ENCODE results near the gene SORCS1.

DNA sequence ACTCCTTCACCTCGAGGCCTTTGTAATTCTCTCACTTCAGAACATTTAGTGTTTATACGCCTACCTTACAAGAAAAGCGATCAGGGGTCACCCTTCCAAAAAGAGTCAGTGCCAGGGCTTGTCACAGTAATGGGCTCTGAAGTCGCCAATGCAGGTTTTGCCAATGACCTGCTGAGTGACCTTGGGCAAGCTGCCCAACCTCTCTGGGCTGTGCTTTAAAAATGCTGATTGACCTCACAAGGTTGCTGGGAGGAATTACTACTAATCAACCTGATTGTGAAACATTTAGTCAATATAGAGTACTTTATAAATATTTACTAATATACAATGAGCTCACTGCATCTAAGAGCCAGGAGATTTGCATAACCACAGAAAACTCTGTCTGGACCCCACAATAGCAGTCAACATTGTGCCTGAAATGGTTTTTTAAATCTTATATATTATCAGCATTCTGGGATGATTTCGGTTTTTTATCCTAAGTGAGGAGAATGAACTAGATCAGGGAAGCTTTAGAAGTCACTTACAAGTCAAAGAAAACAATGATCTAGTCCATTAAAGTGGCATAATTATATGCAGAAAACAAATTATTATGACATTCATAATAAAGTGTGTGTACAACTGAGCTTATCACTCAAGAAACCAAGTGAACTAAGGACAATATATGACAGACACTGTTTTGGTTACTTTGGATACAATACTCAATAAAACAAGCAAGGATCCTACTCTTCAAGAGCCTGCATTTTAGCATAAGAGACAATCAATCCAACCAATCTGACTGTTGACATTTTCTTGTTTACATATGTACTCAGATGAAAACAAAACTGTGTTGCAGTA is 290.5 kb downstream of the SORCS1 start:
- TF ChIP-seq, protein P1, sequence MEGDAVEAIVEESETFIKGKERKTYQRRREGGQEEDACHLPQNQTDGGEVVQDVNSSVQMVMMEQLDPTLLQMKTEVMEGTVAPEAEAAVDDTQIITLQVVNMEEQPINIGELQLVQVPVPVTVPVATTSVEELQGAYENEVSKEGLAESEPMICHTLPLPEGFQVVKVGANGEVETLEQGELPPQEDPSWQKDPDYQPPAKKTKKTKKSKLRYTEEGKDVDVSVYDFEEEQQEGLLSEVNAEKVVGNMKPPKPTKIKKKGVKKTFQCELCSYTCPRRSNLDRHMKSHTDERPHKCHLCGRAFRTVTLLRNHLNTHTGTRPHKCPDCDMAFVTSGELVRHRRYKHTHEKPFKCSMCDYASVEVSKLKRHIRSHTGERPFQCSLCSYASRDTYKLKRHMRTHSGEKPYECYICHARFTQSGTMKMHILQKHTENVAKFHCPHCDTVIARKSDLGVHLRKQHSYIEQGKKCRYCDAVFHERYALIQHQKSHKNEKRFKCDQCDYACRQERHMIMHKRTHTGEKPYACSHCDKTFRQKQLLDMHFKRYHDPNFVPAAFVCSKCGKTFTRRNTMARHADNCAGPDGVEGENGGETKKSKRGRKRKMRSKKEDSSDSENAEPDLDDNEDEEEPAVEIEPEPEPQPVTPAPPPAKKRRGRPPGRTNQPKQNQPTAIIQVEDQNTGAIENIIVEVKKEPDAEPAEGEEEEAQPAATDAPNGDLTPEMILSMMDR (IDR thresholded peaks at IDR 0.05) = no peak
- TF ChIP-seq POLR2AphosphoS5 (IDR thresholded peaks at IDR 0.05) (no peak), POLR2A (IDR thresholded peaks at IDR 0.05; ENCODE audit: low read depth) (no peak)

All from esophagus muscularis mucosa (tissue), 3 donors.